ENCODE measurements around the gene MB. TPM values are rescaled to one million over a fixed set of nuclear protein-coding genes. Genes with fewer than 3 reads are reported as not detected.

MB gene
- polyA plus RNA-seq, 1 donor = 7.2 TPM

- Histone ChIP-seq H3K9me3 (ENCODE audit: control insufficient read depth, low read depth, low read length) (no peaks in the 10 kb centered on the region), H3K4me3 (ENCODE audit: low read length) (no peak overlapping the region), H3K27me3 (ENCODE audit: control insufficient read depth, insufficient read depth, low read length) (no peaks in the 10 kb centered on the region), H3K4me1 (ENCODE audit: control insufficient read depth, insufficient read depth, low read length) (no peaks in the 10 kb centered on the region), H3K27ac (ENCODE audit: low read length) (no peak overlapping the region), H3K36me3 (ENCODE audit: control insufficient read depth, insufficient read depth, low read length) (no peaks in the 10 kb centered on the region)
- no peak for DNase-seq
- WGBS (ENCODE audit: insufficient coverage, low lambda C conversion rate) = 93% methylated on average over 2 of the region's 11 CpGs
Observed at GRCh38 chr22:35608088-35608487, 9.0 kb downstream of the MB start.

- H3K27me3 ChIP-seq (ENCODE audit: control insufficient read depth, insufficient read depth, low read length) = no peaks in the 10 kb centered on the region
- no peaks in the 10 kb centered on the region for H3K9me3 ChIP-seq (ENCODE audit: control insufficient read depth, low read depth, low read length)
- no peak overlapping the region for H3K27ac ChIP-seq (ENCODE audit: low read length)
- WGBS (ENCODE audit: insufficient coverage, low lambda C conversion rate) = no CpG with 5 or more reads among the region's 8 CpGs
- no peaks in the 10 kb centered on the region for H3K36me3 ChIP-seq (ENCODE audit: control insufficient read depth, insufficient read depth, low read length)
- H3K4me1 ChIP-seq (ENCODE audit: control insufficient read depth, insufficient read depth, low read length) = no peaks in the 10 kb centered on the region
- DNase-seq = no peak
- H3K4me3 ChIP-seq (ENCODE audit: low read length) = no peak overlapping the region
Observed at GRCh38 chr22:35606916-35607315, 10.2 kb downstream of the MB start.

- H3K9me3 ChIP-seq (ENCODE audit: control insufficient read depth, low read depth, low read length) = peaks cover 5% of the 10 kb centered on the region
- H3K4me1 ChIP-seq (ENCODE audit: control insufficient read depth, insufficient read depth, low read length) = no peaks in the 10 kb centered on the region
- H3K27ac ChIP-seq (ENCODE audit: low read length) = no peak overlapping the region
- DNase-seq = no peak
- H3K27me3 ChIP-seq (ENCODE audit: control insufficient read depth, insufficient read depth, low read length) = no peaks in the 10 kb centered on the region
- H3K4me3 ChIP-seq (ENCODE audit: low read length) = no peak overlapping the region
- no peaks in the 10 kb centered on the region for H3K36me3 ChIP-seq (ENCODE audit: control insufficient read depth, insufficient read depth, low read length)
- no CpG with 5 or more reads among the region's 13 CpGs for whole genome bisulfite sequencing (ENCODE audit: insufficient coverage, low lambda C conversion rate)
Observed at GRCh38 chr22:35605851-35606481, 11.2 kb downstream of the MB start.

GRCh38 chr22:35605369-35605680 is 11.8 kb downstream of the MB start:
- DNase-seq = no peak
- no peak overlapping the region for H3K4me3 ChIP-seq (ENCODE audit: low read length)
- H3K4me1 ChIP-seq (ENCODE audit: control insufficient read depth, insufficient read depth, low read length) = no peaks in the 10 kb centered on the region
- no CpG with 5 or more reads among the region's 2 CpGs for WGBS (ENCODE audit: insufficient coverage, low lambda C conversion rate)
- H3K27me3 ChIP-seq (ENCODE audit: control insufficient read depth, insufficient read depth, low read length) = no peaks in the 10 kb centered on the region
- no peaks in the 10 kb centered on the region for H3K36me3 ChIP-seq (ENCODE audit: control insufficient read depth, insufficient read depth, low read length)
- H3K9me3 ChIP-seq (ENCODE audit: control insufficient read depth, low read depth, low read length) = peaks cover 6% of the 10 kb centered on the region
- H3K27ac ChIP-seq (ENCODE audit: low read length) = no peak overlapping the region

- H3K36me3 ChIP-seq (ENCODE audit: control insufficient read depth, insufficient read depth, low read length) = no peaks in the 10 kb centered on the region
- DNase-seq = no peak
- WGBS (ENCODE audit: insufficient coverage, low lambda C conversion rate) = no CpG with 5 or more reads among the region's 9 CpGs
- H3K27me3 ChIP-seq (ENCODE audit: control insufficient read depth, insufficient read depth, low read length) = no peaks in the 10 kb centered on the region
- no peaks in the 10 kb centered on the region for H3K4me1 ChIP-seq (ENCODE audit: control insufficient read depth, insufficient read depth, low read length)
- H3K4me3 ChIP-seq (ENCODE audit: low read length) = no peak overlapping the region
- peaks cover 6% of the 10 kb centered on the region for H3K9me3 ChIP-seq (ENCODE audit: control insufficient read depth, low read depth, low read length)
- no peak overlapping the region for H3K27ac ChIP-seq (ENCODE audit: low read length)
Observed at GRCh38 chr22:35604621-35605368, 12.3 kb downstream of the MB start.

- no CpG with 5 or more reads among the region's 9 CpGs for WGBS (ENCODE audit: insufficient coverage, low lambda C conversion rate)
Observed at GRCh38 chr22:35601743-35602615, 15.2 kb downstream of the MB start.

GRCh38 chr22:35601013-35601580 is 16.0 kb downstream of the MB start:
- no peaks in the 10 kb centered on the region for H3K4me1 ChIP-seq (ENCODE audit: control insufficient read depth, insufficient read depth, low read length)
- H3K9me3 ChIP-seq (ENCODE audit: control insufficient read depth, low read depth, low read length) = peaks cover 6% of the 10 kb centered on the region
- H3K27ac ChIP-seq (ENCODE audit: low read length) = no peak overlapping the region
- WGBS (ENCODE audit: insufficient coverage, low lambda C conversion rate) = no CpG with 5 or more reads among the region's 5 CpGs
- no peak for DNase-seq
- H3K27me3 ChIP-seq (ENCODE audit: control insufficient read depth, insufficient read depth, low read length) = no peaks in the 10 kb centered on the region
- H3K36me3 ChIP-seq (ENCODE audit: control insufficient read depth, insufficient read depth, low read length) = no peaks in the 10 kb centered on the region
- no peak overlapping the region for H3K4me3 ChIP-seq (ENCODE audit: low read length)

More at GRCh38 chr22:35601743-35602615, 15.2 kb downstream of the MB start:
- Histone ChIP-seq H3K36me3 (ENCODE audit: control insufficient read depth, insufficient read depth, low read length) (no peaks in the 10 kb centered on the region), H3K27me3 (ENCODE audit: control insufficient read depth, insufficient read depth, low read length) (no peaks in the 10 kb centered on the region), H3K4me3 (ENCODE audit: low read length) (no peak overlapping the region), H3K4me1 (ENCODE audit: control insufficient read depth, insufficient read depth, low read length) (no peaks in the 10 kb centered on the region), H3K27ac (ENCODE audit: low read length) (no peak overlapping the region), H3K9me3 (ENCODE audit: control insufficient read depth, low read depth, low read length) (peaks cover 6% of the 10 kb centered on the region)
- no peak for DNase-seq

- Histone ChIP-seq H3K27me3 (ENCODE audit: control insufficient read depth, insufficient read depth, low read length) (no peaks in the 10 kb centered on the region), H3K9me3 (ENCODE audit: control insufficient read depth, low read depth, low read length) (peaks cover 6% of the 10 kb centered on the region)
Observed at GRCh38 chr22:35600476-35600875, 16.7 kb downstream of the MB start.

GRCh38 chr22:35599364-35599763 is 17.8 kb downstream of the MB start:
- H3K9me3 ChIP-seq (ENCODE audit: control insufficient read depth, low read depth, low read length) = peaks cover 6% of the 10 kb centered on the region
- no peaks in the 10 kb centered on the region for H3K4me1 ChIP-seq (ENCODE audit: control insufficient read depth, insufficient read depth, low read length)
- H3K4me3 ChIP-seq (ENCODE audit: low read length) = no peak overlapping the region
- no CpG with 5 or more reads among the region's 4 CpGs for WGBS (ENCODE audit: insufficient coverage, low lambda C conversion rate)
- no peak overlapping the region for H3K27ac ChIP-seq (ENCODE audit: low read length)
- no peak for DNase-seq
- H3K27me3 ChIP-seq (ENCODE audit: control insufficient read depth, insufficient read depth, low read length) = no peaks in the 10 kb centered on the region
- H3K36me3 ChIP-seq (ENCODE audit: control insufficient read depth, insufficient read depth, low read length) = no peaks in the 10 kb centered on the region

More at GRCh38 chr22:35600476-35600875, 16.7 kb downstream of the MB start:
- no peak overlapping the region for H3K4me3 ChIP-seq (ENCODE audit: low read length)
- no CpG with 5 or more reads among the region's 12 CpGs for WGBS (ENCODE audit: insufficient coverage, low lambda C conversion rate)
- H3K4me1 ChIP-seq (ENCODE audit: control insufficient read depth, insufficient read depth, low read length) = no peaks in the 10 kb centered on the region
- H3K36me3 ChIP-seq (ENCODE audit: control insufficient read depth, insufficient read depth, low read length) = no peaks in the 10 kb centered on the region
- no peak for DNase-seq
- no peak overlapping the region for H3K27ac ChIP-seq (ENCODE audit: low read length)

- WGBS (ENCODE audit: insufficient coverage, low lambda C conversion rate) = no CpG with 5 or more reads among the region's 4 CpGs
- DNase-seq = no peak
- Histone ChIP-seq H3K36me3 (ENCODE audit: control insufficient read depth, insufficient read depth, low read length) (no peaks in the 10 kb centered on the region), H3K9me3 (ENCODE audit: control insufficient read depth, low read depth, low read length) (peaks cover 9% of the 10 kb centered on the region), H3K27ac (ENCODE audit: low read length) (no peak overlapping the region), H3K27me3 (ENCODE audit: control insufficient read depth, insufficient read depth, low read length) (no peaks in the 10 kb centered on the region), H3K4me1 (ENCODE audit: control insufficient read depth, insufficient read depth, low read length) (no peaks in the 10 kb centered on the region), H3K4me3 (ENCODE audit: low read length) (no peak overlapping the region)
Observed at GRCh38 chr22:35598396-35598710, 18.8 kb downstream of the MB start.

Data from large intestine (tissue), 3 donors.